Glomerular visceral epithelial cell (primary cell): ENCODE data around the gene PKP1.
A peak's percentile ranks its signal among the peaks of the same experiment; 100 is the strongest.

Experiments
- DNase-seq: peaks from one replicate; pipeline ENCODE4 v3.0.0-alpha.2; 2016; ENCODE audit errors: extremely low spot score

PKP1 gene

DNA sequence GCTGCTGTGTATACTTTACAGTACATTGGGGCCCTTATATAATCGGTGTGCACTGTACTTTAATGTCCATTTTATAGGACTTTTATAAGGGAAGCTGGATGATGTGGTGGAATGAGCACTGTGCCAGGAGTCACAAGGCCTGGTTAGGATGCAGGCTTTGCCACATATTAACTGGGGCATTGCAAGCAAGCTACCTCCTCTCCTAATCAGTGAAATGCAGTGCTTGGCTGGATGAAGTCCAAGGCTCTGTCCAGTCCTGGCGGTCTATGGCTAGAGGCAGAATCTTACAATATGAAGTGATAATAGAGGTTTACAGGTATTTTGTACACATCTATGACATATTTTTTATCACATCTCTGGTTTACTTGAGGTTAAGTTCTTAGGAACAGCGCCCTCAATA lies 1.7 kb upstream of the PKP1 start:
- DNase-seq = no peak

- no peak for DNase-seq
Measured at GRCh38 chr1:201282216-201282615, 1.1 kb upstream of the PKP1 start.

- DNase-seq = no peak
Measured at GRCh38 chr1:201283836-201284553, 689 bp downstream of the PKP1 start.

- no peak for DNase-seq
Measured at GRCh38 chr1:201284636-201285035, 1.3 kb downstream of the PKP1 start.

GRCh38 chr1:201285846-201286245 lies 2.5 kb downstream of the PKP1 start:
- no peak for DNase-seq

DNA sequence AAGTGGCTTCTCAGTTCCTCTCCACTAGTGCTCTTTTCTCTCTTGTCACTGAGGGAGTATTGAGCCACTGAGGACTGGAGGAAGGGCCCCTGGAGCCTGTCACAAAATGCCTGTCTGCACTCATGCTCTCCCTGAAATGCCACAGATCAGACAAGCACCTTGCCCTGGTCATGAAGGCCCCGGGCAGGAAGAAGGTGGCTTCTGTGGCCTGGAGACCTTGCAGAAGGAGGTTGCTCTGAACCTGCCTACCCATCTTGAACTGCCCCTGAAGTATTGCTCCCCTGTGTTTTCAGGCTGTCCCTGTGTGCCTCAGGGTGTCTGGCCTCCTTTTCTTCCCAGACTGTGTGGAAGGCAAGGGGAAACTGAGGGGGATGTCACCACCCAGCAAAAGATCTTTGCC lies 3.1 kb downstream of the PKP1 start:
- DNase-seq = no peak

GRCh38 chr1:201288007-201288406 lies 4.7 kb downstream of the PKP1 start:
- DNase-seq = no peak

- DNase-seq = no peak
Measured at GRCh38 chr1:201288765-201289164, 5.5 kb downstream of the PKP1 start.

DNA sequence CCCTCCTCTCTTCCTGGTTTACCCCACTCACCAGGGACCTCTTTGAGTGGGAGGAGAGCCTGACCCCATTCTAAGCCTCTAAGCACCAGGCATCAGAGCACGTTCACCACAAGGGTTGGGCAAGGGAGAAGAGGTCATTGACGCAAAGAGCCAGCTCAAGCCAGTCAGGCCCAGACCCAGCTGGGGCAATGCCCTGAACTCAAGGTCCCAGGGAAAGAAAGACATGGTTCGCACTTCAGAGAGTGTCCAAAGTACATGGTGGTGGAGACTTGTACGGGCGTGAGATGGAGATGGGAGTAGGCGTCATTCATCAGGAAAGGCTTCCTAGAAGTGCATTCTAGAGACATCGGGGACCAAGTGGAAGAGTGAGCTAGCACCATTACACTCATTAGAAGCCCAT lies 7.2 kb downstream of the PKP1 start:
- DNase-seq = no peak

DNA sequence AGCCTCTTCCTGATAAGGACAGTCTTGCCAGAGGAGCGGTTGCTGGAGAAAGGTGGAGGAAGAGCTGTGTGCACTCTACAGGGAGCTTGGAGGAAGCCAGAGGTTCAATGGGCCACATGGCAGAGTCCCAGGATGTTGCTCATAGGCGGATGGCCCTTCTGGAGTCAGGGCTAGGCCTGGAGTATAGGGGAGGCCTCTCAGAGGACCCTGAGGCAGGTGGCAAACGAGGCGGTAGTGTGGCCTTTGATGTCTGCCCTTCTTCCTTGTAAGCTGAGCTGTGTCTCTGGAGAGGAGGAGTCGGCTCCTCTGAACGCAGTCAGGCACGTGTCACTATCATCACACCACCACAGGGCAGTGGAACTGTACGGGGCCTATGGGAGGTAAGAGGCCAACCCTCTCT lies 8.6 kb downstream of the PKP1 start:
- DNase-seq = no peak

GRCh38 chr1:201294876-201295275 lies 11.6 kb downstream of the PKP1 start:
- no peak for DNase-seq

DNA sequence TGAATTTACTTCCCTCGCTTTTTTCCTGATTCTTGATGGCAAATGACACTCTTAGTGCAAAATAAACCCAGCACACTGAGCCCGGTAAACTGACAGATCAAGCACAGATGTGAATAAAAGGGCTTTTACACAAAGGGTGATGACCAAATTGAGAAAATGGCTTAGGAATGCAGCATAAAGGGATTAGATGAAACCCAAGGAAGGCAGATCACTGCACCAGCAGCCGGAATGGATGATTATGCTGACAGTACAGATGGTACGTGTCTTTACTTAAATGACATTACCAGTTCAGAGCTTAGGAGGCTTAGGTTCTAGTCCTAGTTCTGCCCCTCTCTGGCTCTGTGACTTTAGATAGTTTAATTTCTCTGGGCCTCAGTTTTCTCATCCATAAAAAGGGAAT lies 12.0 kb downstream of the PKP1 start:
- no peak for DNase-seq

- DNase-seq = peak; percentile 66
Measured at GRCh38 chr1:201295861-201296260, 12.6 kb downstream of the PKP1 start.

GRCh38 chr1:201296352-201296751 lies 13.0 kb downstream of the PKP1 start:
- DNase-seq = no peak

DNA sequence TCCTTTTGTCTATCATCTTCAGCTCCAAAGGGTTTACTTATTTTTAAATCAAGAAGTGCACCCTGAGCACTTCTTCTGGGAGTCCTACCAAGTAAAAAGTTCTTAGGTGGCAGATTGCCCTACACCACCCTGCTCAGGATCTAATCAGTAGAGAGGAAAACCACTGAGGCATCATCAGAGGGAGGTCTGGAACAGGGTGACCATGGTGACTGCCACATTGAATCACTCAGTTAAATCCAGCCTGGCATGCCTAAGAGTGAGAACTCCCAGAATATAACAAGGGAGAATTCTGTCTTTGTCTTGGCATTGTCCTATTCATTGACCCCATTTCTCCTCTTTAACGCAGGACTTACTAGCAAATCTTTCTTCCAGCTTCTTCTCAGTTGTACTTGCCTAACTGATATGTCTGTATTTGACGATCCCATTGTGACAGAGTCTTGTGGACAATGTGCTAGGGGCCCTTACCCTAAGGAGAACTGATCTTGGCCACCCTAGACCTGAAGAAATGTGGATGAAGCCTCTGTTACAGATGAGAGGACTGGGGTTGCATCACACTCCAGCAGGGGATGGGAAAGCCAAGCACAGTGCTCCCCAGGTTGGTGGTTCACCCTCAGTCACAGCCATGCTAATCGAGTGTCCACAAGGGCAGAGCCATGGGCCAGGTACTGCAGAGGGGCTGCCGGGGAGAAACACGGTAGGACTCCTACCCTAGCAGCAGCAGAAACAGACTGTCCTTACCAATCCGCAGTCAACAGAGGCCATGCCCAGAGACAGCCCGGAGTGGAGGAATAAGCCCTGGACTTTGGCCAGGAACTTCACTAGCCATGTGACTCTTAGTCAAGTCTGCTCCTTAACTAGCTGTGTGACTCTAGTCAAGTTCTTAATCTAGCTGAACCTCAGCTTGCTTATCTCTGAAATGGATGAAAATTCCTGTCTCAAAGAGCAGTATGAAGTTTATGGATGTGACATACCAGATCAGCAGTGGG lies 15.4 kb downstream of the PKP1 start:
- no peak for DNase-seq

GRCh38 chr1:201299968-201300367 lies 16.7 kb downstream of the PKP1 start:
- peak; percentile 55 for DNase-seq

DNA sequence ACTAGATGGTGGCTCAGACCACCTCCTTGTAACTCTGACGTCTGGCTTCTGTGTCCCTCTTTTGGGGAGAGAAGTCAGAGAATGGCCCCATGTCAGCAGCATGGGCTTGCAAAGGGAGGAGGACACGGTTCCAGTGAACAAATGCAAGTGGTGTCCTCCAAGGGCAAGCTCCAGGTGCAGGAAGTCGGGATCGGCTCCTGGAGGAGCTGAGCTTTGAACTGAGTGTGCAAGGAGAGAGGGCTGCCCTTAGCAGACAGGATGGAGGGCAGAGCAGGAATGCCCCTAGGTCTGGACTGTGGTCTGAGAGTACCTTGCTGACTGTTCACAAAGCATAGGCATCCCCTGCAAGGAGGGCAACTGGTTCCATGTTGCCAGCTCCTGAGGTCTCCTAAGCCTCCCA lies 17.3 kb downstream of the PKP1 start:
- no peak for DNase-seq

DNA sequence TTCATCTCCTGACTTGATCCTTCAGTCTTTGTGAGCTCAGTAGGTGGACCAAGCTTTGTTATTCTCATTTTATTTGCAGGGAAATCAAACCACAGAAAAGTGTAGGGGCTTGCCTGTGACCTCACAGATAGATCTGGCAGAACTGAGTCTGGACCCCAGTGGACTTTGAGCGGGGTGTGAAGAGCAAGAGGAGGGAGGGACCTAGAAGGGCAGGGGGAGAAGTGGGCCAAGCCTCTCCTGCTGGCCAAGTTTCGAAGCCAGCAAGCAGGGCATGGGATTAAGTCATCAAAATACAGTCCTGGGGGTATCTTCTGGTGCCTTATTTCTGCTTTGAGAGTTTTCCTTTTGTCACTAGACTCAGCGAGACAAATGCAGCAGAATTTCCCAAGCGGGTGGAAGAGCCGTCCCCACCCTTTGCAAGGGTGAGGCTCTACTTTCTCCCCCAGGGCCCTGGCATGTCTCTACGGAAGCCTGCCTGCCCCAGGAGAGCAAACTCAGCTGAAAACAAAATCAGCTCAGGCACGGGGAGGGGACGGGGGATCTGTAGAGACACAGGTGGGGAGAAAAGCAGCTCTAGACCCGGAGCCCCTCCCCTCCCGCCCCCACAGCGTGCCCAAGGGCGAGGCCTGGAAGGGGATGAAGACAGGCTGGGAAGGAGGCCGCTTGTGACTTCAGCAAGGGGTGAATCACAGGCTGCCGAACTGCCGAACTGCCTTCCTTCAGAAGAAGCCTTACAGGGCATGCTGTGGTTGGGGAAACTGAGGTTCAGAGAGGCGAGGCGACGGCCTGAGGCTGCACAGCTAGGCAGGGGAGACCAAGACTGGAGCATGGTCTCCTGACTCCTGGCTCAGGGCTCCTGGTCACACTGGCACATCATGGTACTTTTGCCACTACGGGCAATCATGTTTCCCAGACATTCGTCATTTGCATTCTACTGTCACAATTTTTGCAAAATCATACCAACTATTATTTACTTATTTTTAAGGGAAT lies 19.2 kb downstream of the PKP1 start:
- DNase-seq = no peak

- no peak for DNase-seq
Measured at GRCh38 chr1:201304126-201304525, 20.8 kb downstream of the PKP1 start.

- no peak for DNase-seq
Measured at GRCh38 chr1:201305815-201306214, 22.5 kb downstream of the PKP1 start.

GRCh38 chr1:201307231-201307630 lies 23.9 kb downstream of the PKP1 start:
- no peak for DNase-seq
